ENCODE data around the gene KIF6. TPM values are rescaled to one million over a fixed set of nuclear protein-coding genes. Genes with fewer than 3 reads are reported as not detected.

Gene KIF6
- total RNA-seq, 1 donor from 2014 or later = 2.9 TPM

- Mint-ChIP-seq H3K36me3 (ENCODE audit: insufficient read depth) (no peaks in the 10 kb centered on the region), H3K4me3 (ENCODE audit: low read depth) (no peak overlapping the region), H3K4me1 (ENCODE audit: low read depth) (no peaks in the 10 kb centered on the region), H3K27me3 (no peaks in the 10 kb centered on the region), H3K9me3 (ENCODE audit: low read depth) (no peaks in the 10 kb centered on the region), H3K27ac (no peak overlapping the region)
- TF ChIP-seq, protein P1, sequence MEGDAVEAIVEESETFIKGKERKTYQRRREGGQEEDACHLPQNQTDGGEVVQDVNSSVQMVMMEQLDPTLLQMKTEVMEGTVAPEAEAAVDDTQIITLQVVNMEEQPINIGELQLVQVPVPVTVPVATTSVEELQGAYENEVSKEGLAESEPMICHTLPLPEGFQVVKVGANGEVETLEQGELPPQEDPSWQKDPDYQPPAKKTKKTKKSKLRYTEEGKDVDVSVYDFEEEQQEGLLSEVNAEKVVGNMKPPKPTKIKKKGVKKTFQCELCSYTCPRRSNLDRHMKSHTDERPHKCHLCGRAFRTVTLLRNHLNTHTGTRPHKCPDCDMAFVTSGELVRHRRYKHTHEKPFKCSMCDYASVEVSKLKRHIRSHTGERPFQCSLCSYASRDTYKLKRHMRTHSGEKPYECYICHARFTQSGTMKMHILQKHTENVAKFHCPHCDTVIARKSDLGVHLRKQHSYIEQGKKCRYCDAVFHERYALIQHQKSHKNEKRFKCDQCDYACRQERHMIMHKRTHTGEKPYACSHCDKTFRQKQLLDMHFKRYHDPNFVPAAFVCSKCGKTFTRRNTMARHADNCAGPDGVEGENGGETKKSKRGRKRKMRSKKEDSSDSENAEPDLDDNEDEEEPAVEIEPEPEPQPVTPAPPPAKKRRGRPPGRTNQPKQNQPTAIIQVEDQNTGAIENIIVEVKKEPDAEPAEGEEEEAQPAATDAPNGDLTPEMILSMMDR (IDR thresholded peaks at IDR 0.05; ENCODE audit: unreplicated experiment) = no peak
- no peak for DNase-seq (ENCODE audit: low spot score, unreplicated experiment)
Observed at GRCh38 chr6:39416728-39417127, 308.5 kb downstream of the KIF6 start.

DNA sequence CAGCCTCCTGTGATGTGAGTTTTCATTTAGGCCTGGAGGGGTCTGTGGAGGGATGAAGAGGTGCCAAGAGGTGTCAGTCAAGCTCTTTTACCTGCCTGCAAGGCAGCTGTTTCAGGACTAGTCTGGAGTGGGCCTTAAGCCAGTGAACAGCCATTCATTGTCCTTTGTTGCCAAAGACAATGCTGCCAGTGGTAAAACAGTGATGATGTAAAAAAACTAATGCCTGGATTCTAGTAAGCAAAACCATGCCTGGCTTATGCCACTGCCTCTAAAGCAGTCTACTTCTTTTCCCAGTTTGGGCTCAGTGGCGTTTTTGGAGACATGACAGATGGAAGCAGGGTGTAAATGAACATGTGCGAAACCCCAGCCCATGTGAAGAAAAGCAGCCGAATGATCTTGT lies 309.2 kb downstream of the KIF6 start:
- H3K9me3 Mint-ChIP-seq (ENCODE audit: low read depth) = no peaks in the 10 kb centered on the region
- no peaks in the 10 kb centered on the region for H3K4me1 Mint-ChIP-seq (ENCODE audit: low read depth)
- no peak overlapping the region for H3K27ac Mint-ChIP-seq
- H3K36me3 Mint-ChIP-seq (ENCODE audit: insufficient read depth) = no peaks in the 10 kb centered on the region
- no peak for DNase-seq (ENCODE audit: low spot score, unreplicated experiment)
- H3K4me3 Mint-ChIP-seq (ENCODE audit: low read depth) = no peak overlapping the region
- TF ChIP-seq, protein P1 (IDR thresholded peaks at IDR 0.05; ENCODE audit: unreplicated experiment) = no peak
- H3K27me3 Mint-ChIP-seq = no peaks in the 10 kb centered on the region

GRCh38 chr6:39415482-39415881 lies 309.7 kb downstream of the KIF6 start:
- no peaks in the 10 kb centered on the region for H3K9me3 Mint-ChIP-seq (ENCODE audit: low read depth)
- no peak for DNase-seq (ENCODE audit: low spot score, unreplicated experiment)
- H3K27me3 Mint-ChIP-seq = no peaks in the 10 kb centered on the region
- no peaks in the 10 kb centered on the region for H3K4me1 Mint-ChIP-seq (ENCODE audit: low read depth)
- no peak overlapping the region for H3K4me3 Mint-ChIP-seq (ENCODE audit: low read depth)
- no peak overlapping the region for H3K27ac Mint-ChIP-seq
- no peaks in the 10 kb centered on the region for H3K36me3 Mint-ChIP-seq (ENCODE audit: insufficient read depth)
- TF ChIP-seq, protein P1 (IDR thresholded peaks at IDR 0.05; ENCODE audit: unreplicated experiment) = no peak

- Mint-ChIP-seq H3K27ac (no peak overlapping the region), H3K27me3 (no peaks in the 10 kb centered on the region), H3K4me3 (ENCODE audit: low read depth) (no peak overlapping the region), H3K4me1 (ENCODE audit: low read depth) (peaks cover 1% of the 10 kb centered on the region), H3K9me3 (ENCODE audit: low read depth) (no peaks in the 10 kb centered on the region), H3K36me3 (ENCODE audit: insufficient read depth) (no peaks in the 10 kb centered on the region)
- TF ChIP-seq, protein P1 (IDR thresholded peaks at IDR 0.05; ENCODE audit: unreplicated experiment) = no peak
- DNase-seq (ENCODE audit: low spot score, unreplicated experiment) = no peak
Observed at GRCh38 chr6:39411465-39411864, 313.7 kb downstream of the KIF6 start.

DNA sequence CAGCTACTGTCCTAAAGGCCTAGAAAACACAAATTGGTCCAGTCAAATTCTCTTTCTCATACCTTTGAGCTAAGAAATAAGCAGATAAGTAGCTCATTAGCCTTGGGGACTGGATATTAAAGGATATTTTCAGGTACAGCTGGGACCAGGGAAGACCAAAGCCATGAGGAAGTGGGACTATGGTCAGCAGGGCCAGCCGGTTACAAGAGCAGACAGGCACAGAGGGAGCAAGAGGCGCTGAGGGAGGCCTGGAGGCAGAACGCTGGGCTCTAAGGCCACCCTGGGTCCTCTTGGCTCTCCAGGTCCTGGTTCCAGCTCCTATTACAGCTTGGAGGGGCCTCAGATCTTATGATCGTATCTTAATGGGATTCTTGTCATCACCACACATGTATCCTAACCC lies 314.2 kb downstream of the KIF6 start:
- peaks cover 4% of the 10 kb centered on the region for H3K9me3 Mint-ChIP-seq (ENCODE audit: low read depth)

More for the DNA sequence above, 314.2 kb downstream of the KIF6 start:
- DNase-seq (ENCODE audit: low spot score, unreplicated experiment) = no peak
- Mint-ChIP-seq H3K27me3 (no peaks in the 10 kb centered on the region), H3K4me1 (ENCODE audit: low read depth) (peaks cover 6% of the 10 kb centered on the region), H3K4me3 (ENCODE audit: low read depth) (no peak overlapping the region), H3K36me3 (ENCODE audit: insufficient read depth) (no peaks in the 10 kb centered on the region), H3K27ac (no peak overlapping the region)
- TF ChIP-seq, protein P1 (IDR thresholded peaks at IDR 0.05; ENCODE audit: unreplicated experiment) = no peak

Measured in progenitor cell of endocrine pancreas (in vitro differentiated cells).